Measurements from ENCODE around the gene LSM14B.
"Not testable (repeated sequence)": the region's sequence is repeated elsewhere in the genome, so short reads cannot be mapped to it uniquely, and the experiment has no call there.

LSM14B gene

GRCh38 chr20:62114894-62115293, 7.4 kb upstream of the LSM14B start:
- DNase-seq = no peak

- DNase-seq = not testable (repeated sequence)
These were observed 6.4 kb upstream of the LSM14B start for GRCh38 chr20:62115800-62116407.

GRCh38 chr20:62116558-62117361, 5.5 kb upstream of the LSM14B start:
- DNase-seq = no peak

GRCh38 chr20:62117362-62117646, 5.0 kb upstream of the LSM14B start:
- DNase-seq = no peak

GRCh38 chr20:62117658-62118057, 4.6 kb upstream of the LSM14B start:
- no peak for DNase-seq

GRCh38 chr20:62118113-62119043, 3.9 kb upstream of the LSM14B start:
- no peak for DNase-seq

GRCh38 chr20:62119115-62119514, 3.2 kb upstream of the LSM14B start:
- no peak for DNase-seq

GRCh38 chr20:62119591-62120364, 2.5 kb upstream of the LSM14B start:
- no peak for DNase-seq

GRCh38 chr20:62120365-62120762, 1.9 kb upstream of the LSM14B start:
- DNase-seq = no peak

GRCh38 chr20:62120990-62121775, 1.1 kb upstream of the LSM14B start:
- no peak for DNase-seq

GRCh38 chr20:62122654-62123449, 577 bp downstream of the LSM14B start:
- peak; percentile 68 for DNase-seq

GRCh38 chr20:62123450-62124118, 1.3 kb downstream of the LSM14B start:
- no peak for DNase-seq

GRCh38 chr20:62126141-62126540, 3.9 kb downstream of the LSM14B start:
- no peak for DNase-seq

GRCh38 chr20:62127799-62128198, 5.5 kb downstream of the LSM14B start:
- DNase-seq = no peak

- DNase-seq = no peak
These were observed 6.2 kb downstream of the LSM14B start for GRCh38 chr20:62128502-62128901.

GRCh38 chr20:62129731-62130531, 7.7 kb downstream of the LSM14B start:
- DNase-seq = no peak

- no peak for DNase-seq
These were observed 9.5 kb downstream of the LSM14B start for GRCh38 chr20:62131560-62132320.

GRCh38 chr20:62132421-62132820, 10.1 kb downstream of the LSM14B start:
- no peak for DNase-seq

Data from femur (tissue), 1 donor.